ENCODE data around the gene VPREB1. TPM values are rescaled to one million over a fixed set of nuclear protein-coding genes. Genes with fewer than 3 reads are reported as not detected.

The VPREB1 gene
- total RNA-seq, 1 donor from 2014 or later = not detected

- no peak for DNase-seq
- H3K4me3 Mint-ChIP-seq (ENCODE audit: unreplicated experiment) = no peak overlapping the region
- H3K9me3 Mint-ChIP-seq (ENCODE audit: unreplicated experiment) = no peaks in the 10 kb centered on the region
- no peaks in the 10 kb centered on the region for H3K4me1 Mint-ChIP-seq (ENCODE audit: low read depth, unreplicated experiment)
- peaks cover 22% of the 10 kb centered on the region for H3K27me3 Mint-ChIP-seq (ENCODE audit: unreplicated experiment)
- no peak overlapping the region for H3K27ac Mint-ChIP-seq (ENCODE audit: unreplicated experiment)
- TF ChIP-seq CTCF (IDR thresholded peaks at IDR 0.05; ENCODE audit: partially characterized antibody, unreplicated experiment) = no peak
- H3K36me3 Mint-ChIP-seq (ENCODE audit: unreplicated experiment) = no peaks in the 10 kb centered on the region
These were observed 14.7 kb upstream of the VPREB1 start for GRCh38 chr22:22229683-22230420.

GRCh38 chr22:22230438-22230837 lies 14.1 kb upstream of the VPREB1 start:
- no peak for DNase-seq
- Mint-ChIP-seq H3K4me1 (ENCODE audit: low read depth, unreplicated experiment) (no peaks in the 10 kb centered on the region), H3K27me3 (ENCODE audit: unreplicated experiment) (peaks cover 20% of the 10 kb centered on the region), H3K4me3 (ENCODE audit: unreplicated experiment) (no peak overlapping the region), H3K27ac (ENCODE audit: unreplicated experiment) (no peak overlapping the region), H3K9me3 (ENCODE audit: unreplicated experiment) (no peaks in the 10 kb centered on the region), H3K36me3 (ENCODE audit: unreplicated experiment) (no peaks in the 10 kb centered on the region)
- no peak for TF ChIP-seq CTCF (IDR thresholded peaks at IDR 0.05; ENCODE audit: partially characterized antibody, unreplicated experiment)

GRCh38 chr22:22233081-22233480 lies 11.5 kb upstream of the VPREB1 start:
- H3K36me3 Mint-ChIP-seq (ENCODE audit: unreplicated experiment) = no peaks in the 10 kb centered on the region
- no peak for TF ChIP-seq CTCF (IDR thresholded peaks at IDR 0.05; ENCODE audit: partially characterized antibody, unreplicated experiment)
- no peaks in the 10 kb centered on the region for H3K4me1 Mint-ChIP-seq (ENCODE audit: low read depth, unreplicated experiment)
- peaks cover 21% of the 10 kb centered on the region for H3K27me3 Mint-ChIP-seq (ENCODE audit: unreplicated experiment)
- no peaks in the 10 kb centered on the region for H3K9me3 Mint-ChIP-seq (ENCODE audit: unreplicated experiment)
- H3K27ac Mint-ChIP-seq (ENCODE audit: unreplicated experiment) = no peak overlapping the region
- H3K4me3 Mint-ChIP-seq (ENCODE audit: unreplicated experiment) = no peak overlapping the region
- DNase-seq = no peak

GRCh38 chr22:22235558-22235957 lies 9.0 kb upstream of the VPREB1 start:
- H3K27ac Mint-ChIP-seq (ENCODE audit: unreplicated experiment) = no peak overlapping the region
- H3K9me3 Mint-ChIP-seq (ENCODE audit: unreplicated experiment) = no peaks in the 10 kb centered on the region
- TF ChIP-seq CTCF (IDR thresholded peaks at IDR 0.05; ENCODE audit: partially characterized antibody, unreplicated experiment) = peak; percentile 40
- H3K36me3 Mint-ChIP-seq (ENCODE audit: unreplicated experiment) = no peaks in the 10 kb centered on the region
- peak; percentile 39 for DNase-seq
- H3K27me3 Mint-ChIP-seq (ENCODE audit: unreplicated experiment) = peaks cover 22% of the 10 kb centered on the region
- H3K4me1 Mint-ChIP-seq (ENCODE audit: low read depth, unreplicated experiment) = no peaks in the 10 kb centered on the region
- H3K4me3 Mint-ChIP-seq (ENCODE audit: unreplicated experiment) = no peak overlapping the region

- Mint-ChIP-seq H3K27me3 (ENCODE audit: unreplicated experiment) (peaks cover 20% of the 10 kb centered on the region), H3K36me3 (ENCODE audit: unreplicated experiment) (no peaks in the 10 kb centered on the region), H3K4me3 (ENCODE audit: unreplicated experiment) (no peak overlapping the region), H3K9me3 (ENCODE audit: unreplicated experiment) (no peaks in the 10 kb centered on the region), H3K27ac (ENCODE audit: unreplicated experiment) (no peak overlapping the region), H3K4me1 (ENCODE audit: low read depth, unreplicated experiment) (no peaks in the 10 kb centered on the region)
- no peak for TF ChIP-seq CTCF (IDR thresholded peaks at IDR 0.05; ENCODE audit: partially characterized antibody, unreplicated experiment)
- DNase-seq = no peak
These were observed 7.1 kb upstream of the VPREB1 start for GRCh38 chr22:22237521-22237920.

Measured in glutamatergic neuron (in vitro differentiated cells).